Neuronal stem cell (in vitro differentiated cells): Measurements from ENCODE around the gene PCDHGA10.
A peak's percentile ranks its signal among the peaks of the same experiment; 100 is the strongest.

ENCODE experiments used
- DNase-seq: peaks from one replicate; pipeline ENCODE4 v3.0.0-alpha.2; 2013; ENCODE audit warnings: low spot score
- H2AFZ ChIP-seq: one replicate; pipeline ENCODE4 v1.6.1; 2013; ENCODE audit warnings: mild to moderate bottlenecking, low read length, inconsistent platforms
- H2AK5ac ChIP-seq: 2 replicates; pipeline ENCODE4 v1.6.1; 2013; ENCODE audit warnings: low read depth, mild to moderate bottlenecking, inconsistent platforms, low read length, moderate library complexity, mixed read lengths
- H2BK120ac ChIP-seq: 2 replicates; pipeline ENCODE4 v1.6.1; 2013; ENCODE audit warnings: low read depth, mild to moderate bottlenecking, inconsistent platforms, low read length, moderate library complexity, mixed read lengths
- H2BK12ac ChIP-seq: one replicate; pipeline ENCODE4 v1.6.1; 2013; ENCODE audit warnings: low read length, inconsistent platforms
- H2BK15ac ChIP-seq: 2 replicates; pipeline ENCODE4 v1.6.1; 2013; ENCODE audit warnings: mild to moderate bottlenecking, low read length, inconsistent platforms, mixed read lengths
- H2BK5ac ChIP-seq: one replicate; pipeline ENCODE4 v1.6.1; 2013; ENCODE audit warnings: inconsistent platforms, mild to moderate bottlenecking, low read length, moderate library complexity
- H3K14ac ChIP-seq: one replicate; pipeline ENCODE4 v1.6.1; 2013; ENCODE audit warnings: low read length, inconsistent platforms
- H3K18ac ChIP-seq: 2 replicates; pipeline ENCODE4 v1.6.1; 2013; ENCODE audit warnings: low read length, inconsistent platforms
- H3K23ac ChIP-seq: 2 replicates; pipeline ENCODE4 v1.6.1; 2013; ENCODE audit warnings: low read depth, mild to moderate bottlenecking, mixed read lengths, low read length, inconsistent platforms; ENCODE audit not compliant: poor library complexity
- H3K27ac ChIP-seq: replicated peaks from 3 replicates; pipeline ENCODE4 v1.5.1; 2013; ENCODE audit warnings: low read length, inconsistent platforms
- H3K27me3 ChIP-seq, 3 experiments: 2 replicates each; pipeline ENCODE4 v1.6.1; 2013; ENCODE audit warnings: low read length in 3 of 3, mild to moderate bottlenecking in 2 of 3, inconsistent platforms in 1 of 3, low read depth in 1 of 3, mixed read lengths in 1 of 3, moderate library complexity in 1 of 3; ENCODE audit not compliant: control insufficient read depth in 3 of 3, insufficient read depth in 3 of 3
- H3K36me3 ChIP-seq, 2 donors: replicated peaks in 1 of 2; 2 replicates each; pipeline ENCODE4 v1.6.1; 2013; ENCODE audit warnings: low read length in 2 of 2; ENCODE audit not compliant: control insufficient read depth in 2 of 2, insufficient read depth in 2 of 2
- H3K4ac ChIP-seq: 2 replicates; pipeline ENCODE4 v1.6.1; 2013; ENCODE audit warnings: inconsistent platforms, mild to moderate bottlenecking, low read length, moderate library complexity
- H3K4me1 ChIP-seq, 2 donors: 1 replicate in 1 of 2; 2 replicates in 1 of 2; pipeline ENCODE4 v1.6.1; 2013; ENCODE audit warnings: low read length in 2 of 2, low read depth in 1 of 2; ENCODE audit not compliant: control insufficient read depth in 2 of 2, insufficient read depth in 1 of 2
- H3K4me2 ChIP-seq: one replicate; pipeline ENCODE4 v1.6.1; 2013; ENCODE audit warnings: mild to moderate bottlenecking, low read length, inconsistent platforms; ENCODE audit not compliant: insufficient read depth, poor library complexity, severe bottlenecking
- H3K4me3 ChIP-seq, 2 donors: 2 replicates each; pipeline ENCODE4 v1.5.1; 2013; ENCODE audit warnings: low read length in 2 of 2, mild to moderate bottlenecking in 2 of 2, inconsistent platforms in 1 of 2, moderate library complexity in 1 of 2
- H3K79me1 ChIP-seq: one replicate; pipeline ENCODE4 v1.6.1; 2013; ENCODE audit warnings: low read depth, mild to moderate bottlenecking, inconsistent platforms, low read length, moderate library complexity
- H3K9ac ChIP-seq: one replicate; pipeline ENCODE4 v1.6.1; 2013; ENCODE audit warnings: mild to moderate bottlenecking, low read depth, low read length, inconsistent platforms; ENCODE audit not compliant: poor library complexity
- H3K9me3 ChIP-seq, 2 donors: replicated peaks in 1 of 2; 2 replicates each; pipeline versions ENCODE3 to v1.6.1; 2013; ENCODE audit warnings: low read length in 2 of 2, mild to moderate bottlenecking in 2 of 2, inconsistent platforms in 1 of 2, low read depth in 1 of 2, mixed read lengths in 1 of 2, moderate library complexity in 1 of 2; ENCODE audit not compliant: control insufficient read depth in 2 of 2, insufficient read depth in 1 of 2
- H4K8ac ChIP-seq: one replicate; pipeline ENCODE4 v1.6.1; 2013; ENCODE audit warnings: low read depth, mild to moderate bottlenecking, inconsistent platforms, low read length, moderate library complexity
- H4K91ac ChIP-seq: one replicate; pipeline ENCODE4 v1.6.1; 2013; ENCODE audit warnings: low read length, low read depth, mild to moderate bottlenecking, inconsistent platforms; ENCODE audit not compliant: poor library complexity
- WGBS, 2 donors: extraction: QIAGEN DNeasy Blood & Tissue Kit; methylation state at CpG; one replicate each; pipeline ENCODE4 v1.1.7; 2013; ENCODE audit warnings: missing lambda C conversion rate in 2 of 2, mixed read lengths in 1 of 2; ENCODE audit not compliant: insufficient read length in 2 of 2, insufficient replicate concordance in 1 of 2; ENCODE audit errors: extremely low coverage in 2 of 2; 5-methylcytosine and 5-hydroxymethylcytosine counted together

The PCDHGA10 gene

GRCh38 chr5:141389153-141390042, 23.4 kb upstream of the PCDHGA10 start:
- H2BK5ac ChIP-seq: no peak overlapping the region
- H3K4me1 ChIP-seq: no peaks in the 10 kb centered on the region
- no peak overlapping the region for H4K91ac ChIP-seq
- no peak overlapping the region for H2BK15ac ChIP-seq
- no peak overlapping the region for H2AFZ ChIP-seq
- H2BK120ac ChIP-seq: no peak overlapping the region
- no peaks in the 10 kb centered on the region for H3K27me3 ChIP-seq
- no peak overlapping the region for H3K27ac ChIP-seq
- no peak overlapping the region for H2AK5ac ChIP-seq
- no peak overlapping the region for H2BK12ac ChIP-seq
- H3K9ac ChIP-seq: peak overlapping the region; percentile 51
- no peak overlapping the region for H3K4me2 ChIP-seq
- peaks cover 14 to 26% of the 10 kb centered on the region in 2 donors for H3K36me3 ChIP-seq
- H3K9me3 ChIP-seq: peaks cover 40 to 70% of the 10 kb centered on the region in 2 donors
- no peak overlapping the region for H3K4ac ChIP-seq
- no peak overlapping the region for H3K14ac ChIP-seq
- peak overlapping the region; percentile 16 for H3K23ac ChIP-seq
- H3K4me3 ChIP-seq: peak overlapping the region in 1 of 2 donors; percentile 24
- no peak for DNase-seq
- WGBS, 2 donors: no CpG with 5 or more reads among the region's 77 CpGs
- H3K18ac ChIP-seq: peak overlapping the region; percentile 30
- H3K79me1 ChIP-seq: peaks cover 4% of the 10 kb centered on the region
- no peak overlapping the region for H4K8ac ChIP-seq

GRCh38 chr5:141392429-141393198, 20.2 kb upstream of the PCDHGA10 start, which contains the start of gene PCDHGA8:
TSS of gene PCDHGA8 (plus strand) at chr5:141392633. CDS start at chr5:141392814, 181 bp downstream.
- Histone ChIP-seq H2AK5ac (no peak within 1 kb of the TSS), H3K9ac (no peak within 1 kb of the TSS), H3K36me3 (peaks cover 14 to 26% of the 10 kb centered on the region in 2 donors), H3K4ac (no peak within 1 kb of the TSS), H3K4me1 (no peaks in the 10 kb centered on the region), H3K79me1 (peaks cover 6% of the 10 kb centered on the region), H3K4me3 (no peak within 1 kb of the TSS), H2AFZ (no peak within 1 kb of the TSS), H4K8ac (no peak within 1 kb of the TSS), H2BK12ac (no peak within 1 kb of the TSS), H2BK5ac (no peak within 1 kb of the TSS), H3K27ac (no peak within 1 kb of the TSS), H2BK120ac (no peak within 1 kb of the TSS), H3K23ac (no peak within 1 kb of the TSS), H3K14ac (no peak within 1 kb of the TSS), H2BK15ac (no peak within 1 kb of the TSS), H3K4me2 (no peak within 1 kb of the TSS), H3K9me3 (peaks cover 40 to 85% of the 10 kb centered on the region in 2 donors), H3K18ac (no peak within 1 kb of the TSS), H3K27me3 (no peaks in the 10 kb centered on the region), H4K91ac (no peak within 1 kb of the TSS)
- no CpG with 5 or more reads among the region's 38 CpGs for WGBS, 2 donors
- no peak for DNase-seq

GRCh38 chr5:141393267-141393666, 19.5 kb upstream of the PCDHGA10 start:
- Histone ChIP-seq H2BK12ac (no peak overlapping the region), H3K4me1 (no peaks in the 10 kb centered on the region), H3K79me1 (peaks cover 6% of the 10 kb centered on the region), H3K36me3 (peaks cover 14 to 26% of the 10 kb centered on the region in 2 donors), H2BK5ac (no peak overlapping the region), H4K91ac (no peak overlapping the region), H2AK5ac (no peak overlapping the region), H4K8ac (no peak overlapping the region), H3K18ac (no peak overlapping the region), H3K14ac (no peak overlapping the region), H2BK15ac (no peak overlapping the region), H3K27me3 (no peaks in the 10 kb centered on the region), H3K27ac (no peak overlapping the region), H3K23ac (no peak overlapping the region), H3K4me2 (no peak overlapping the region), H3K9ac (no peak overlapping the region), H2AFZ (no peak overlapping the region), H3K4me3 (no peak overlapping the region), H3K4ac (no peak overlapping the region), H3K9me3 (peaks cover 39 to 83% of the 10 kb centered on the region in 2 donors), H2BK120ac (no peak overlapping the region)
- WGBS, 2 donors: no CpG with 5 or more reads among the region's 21 CpGs
- no peak for DNase-seq
